Uterus (tissue), 2 donors: Measurements from ENCODE around the gene EIF2S2.

Experiments used
- CTCF ChIP-seq, 4 experiments: fragments of 200-600 bp in 2 of 4; fragments of 450-650 bp in 2 of 4; sonication (generic) in 2 of 4; IDR thresholded peaks; one replicate each; pipeline ENCODE4 v1.5.1; 2016 to 2019; ENCODE audit warnings: antibody characterized with exemption in 4 of 4, mild to moderate bottlenecking in 2 of 4, moderate library complexity in 1 of 4
- POLR2A ChIP-seq, 2 donors: fragments of 450-650 bp; IDR thresholded peaks; one replicate each; pipeline ENCODE4 v1.6.1; 2016; ENCODE audit warnings: antibody characterized with exemption in 2 of 2, mild to moderate bottlenecking in 1 of 2, moderate library complexity in 1 of 2

- TF ChIP-seq CTCF (IDR thresholded peaks at IDR 0.05) = no peak
- no peak for TF ChIP-seq POLR2A (IDR thresholded peaks at IDR 0.05)
Measured at GRCh38 chr20:34110025-34110744, 1.9 kb downstream of the EIF2S2 start.
